Non-pigmented ciliary epithelial cell (primary cell): ENCODE results near the gene GAMT.
"Not testable (repeated sequence)": the region's sequence is repeated elsewhere in the genome, so short reads cannot be mapped to it uniquely, and the experiment has no call there.

Source experiments
- DNase-seq: peaks from one replicate; pipeline ENCODE4 v3.0.0-alpha.2; 2010; ENCODE audit warnings: low read depth

The GAMT gene

DNA sequence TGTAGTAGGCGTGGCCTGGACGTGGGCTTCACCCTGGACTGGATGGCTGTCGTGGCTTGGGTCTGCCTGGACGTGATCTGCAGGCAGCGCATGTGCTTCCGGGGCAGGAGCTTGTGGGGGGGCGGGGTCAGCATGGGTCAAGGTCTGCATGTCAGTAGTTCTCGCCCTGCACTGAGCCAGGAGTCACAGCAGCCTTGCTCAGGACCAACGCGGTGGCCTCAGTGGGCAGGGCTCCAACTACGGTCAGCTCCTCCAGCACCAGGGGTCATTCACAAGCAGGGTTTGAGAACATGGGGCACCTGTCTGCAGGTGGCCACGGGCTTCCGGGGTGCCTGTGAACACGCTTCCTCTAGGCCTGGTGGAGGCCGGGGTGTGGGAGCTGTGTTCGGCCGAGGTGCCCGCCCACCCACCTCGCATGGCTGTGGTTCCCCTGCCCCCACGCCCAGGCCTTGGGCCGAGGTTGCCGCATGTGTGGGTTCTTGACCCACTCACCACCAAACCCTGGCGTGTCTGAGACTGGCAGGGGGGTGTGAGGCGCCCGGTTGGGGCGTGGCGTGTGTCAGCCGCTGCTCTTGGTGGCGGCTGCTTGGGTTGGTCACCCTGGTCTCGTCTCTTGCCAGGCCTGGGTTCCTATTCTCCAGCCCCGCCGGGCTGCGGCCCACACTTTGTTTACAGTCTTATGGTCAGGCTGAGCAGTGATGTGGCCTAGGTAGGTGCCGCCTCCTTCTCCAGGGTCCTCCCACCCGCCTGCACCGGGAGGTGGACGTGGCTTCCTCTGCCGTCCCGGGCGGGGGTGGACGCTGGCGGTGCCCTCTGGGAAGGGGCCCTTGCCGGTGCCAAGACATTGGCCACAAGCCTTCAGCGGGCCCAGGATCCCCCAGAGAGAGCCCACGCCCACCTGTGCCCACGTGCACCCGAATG, 32.0 kb upstream of the GAMT start:
- DNase-seq, result no peak

DNA sequence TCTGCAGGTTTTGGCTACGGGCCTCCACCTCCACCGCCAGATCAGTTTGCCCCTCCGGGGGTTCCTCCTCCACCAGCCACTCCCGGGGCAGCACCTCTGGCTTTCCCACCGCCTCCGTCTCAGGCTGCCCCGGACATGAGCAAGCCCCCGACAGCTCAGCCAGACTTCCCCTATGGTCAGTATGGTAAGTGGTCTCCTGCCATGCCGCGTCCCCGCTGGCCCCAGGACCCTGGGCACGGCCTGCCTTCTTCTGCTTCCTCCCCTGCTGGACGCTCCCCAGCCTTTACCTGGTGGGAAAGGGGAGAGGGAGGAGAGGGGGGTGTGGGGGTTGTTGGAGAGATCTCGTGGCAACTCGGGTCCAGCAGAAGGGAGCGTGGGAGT, 31.2 kb upstream of the GAMT start:
- no peak for DNase-seq

DNA sequence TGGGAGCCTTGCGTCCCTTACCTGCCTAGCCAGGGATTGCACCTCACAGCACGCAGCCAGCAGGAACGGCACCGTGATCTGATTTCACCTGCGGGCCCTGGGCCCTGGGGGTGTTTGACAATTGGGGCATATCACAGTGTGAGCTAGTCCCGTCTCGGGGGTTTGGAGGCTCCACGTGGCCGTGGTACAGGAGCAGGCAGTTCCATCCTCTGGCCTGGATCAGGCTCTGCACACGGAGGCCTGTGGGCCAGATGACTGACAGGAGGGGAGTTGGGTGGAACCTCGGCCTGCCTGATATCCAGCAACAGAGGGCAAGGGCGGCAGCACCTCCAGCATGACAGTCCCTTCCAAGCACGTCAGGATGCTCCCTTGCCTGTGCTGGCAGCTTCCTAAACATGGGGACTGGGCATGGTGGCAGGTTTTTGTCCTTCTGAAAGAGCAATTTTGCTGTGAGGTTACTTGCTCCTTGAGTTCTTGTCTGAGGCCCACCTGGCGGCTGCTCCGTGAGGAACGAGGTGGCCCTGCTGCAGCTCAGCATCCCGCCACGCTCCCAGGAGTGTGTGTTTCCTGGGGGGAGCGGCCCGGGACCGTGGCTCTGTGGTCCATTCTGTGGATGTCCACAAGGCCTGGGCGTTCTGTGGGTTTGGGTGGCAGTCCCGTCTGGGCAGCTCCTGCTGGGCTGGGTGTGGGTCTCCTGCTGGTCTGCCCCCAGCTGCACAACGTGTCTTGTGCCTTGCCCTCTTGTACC, 30.6 kb upstream of the GAMT start:
- no peak for DNase-seq

DNA sequence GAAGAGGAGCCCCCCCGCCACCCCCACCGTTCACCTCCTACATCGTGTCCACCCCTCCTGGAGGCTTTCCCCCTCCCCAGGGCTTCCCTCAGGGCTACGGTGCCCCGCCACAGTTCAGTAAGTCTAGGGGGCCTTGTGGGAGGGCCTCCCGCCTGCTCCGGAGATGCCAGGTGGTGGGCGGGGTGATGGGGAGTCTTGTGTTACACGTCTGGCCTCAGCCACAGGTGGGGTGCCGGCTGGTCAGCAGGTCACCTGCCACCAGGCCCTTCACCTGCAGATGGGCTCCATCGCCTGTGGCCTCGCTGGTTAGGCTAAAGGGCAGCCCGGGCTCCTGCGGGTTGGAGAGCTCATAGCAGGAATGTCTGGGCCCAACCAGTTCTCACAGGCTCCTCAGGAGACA, 28.9 kb upstream of the GAMT start:
- DNase-seq, result no peak

DNA sequence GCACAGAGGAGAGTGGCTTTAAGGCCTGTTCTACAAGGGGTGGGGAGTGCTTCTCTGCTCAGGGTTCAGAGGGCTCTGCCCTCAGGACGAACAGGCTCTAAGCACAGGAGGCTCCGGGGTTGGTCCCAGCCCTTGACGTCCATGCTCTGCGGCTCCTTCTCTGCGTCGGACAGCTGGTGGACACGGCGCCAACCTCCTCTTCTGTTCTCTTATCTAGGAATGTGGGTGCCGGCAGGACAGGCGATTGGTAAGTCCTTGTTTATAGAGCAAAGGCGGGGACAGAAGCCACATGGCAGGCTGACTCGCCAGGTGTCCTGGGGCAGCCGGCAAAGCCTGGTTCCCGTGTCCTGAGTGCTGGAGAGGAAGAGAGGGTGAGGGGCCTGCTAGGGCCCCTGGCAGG, 28.4 kb upstream of the GAMT start:
- DNase-seq, result no peak

DNA sequence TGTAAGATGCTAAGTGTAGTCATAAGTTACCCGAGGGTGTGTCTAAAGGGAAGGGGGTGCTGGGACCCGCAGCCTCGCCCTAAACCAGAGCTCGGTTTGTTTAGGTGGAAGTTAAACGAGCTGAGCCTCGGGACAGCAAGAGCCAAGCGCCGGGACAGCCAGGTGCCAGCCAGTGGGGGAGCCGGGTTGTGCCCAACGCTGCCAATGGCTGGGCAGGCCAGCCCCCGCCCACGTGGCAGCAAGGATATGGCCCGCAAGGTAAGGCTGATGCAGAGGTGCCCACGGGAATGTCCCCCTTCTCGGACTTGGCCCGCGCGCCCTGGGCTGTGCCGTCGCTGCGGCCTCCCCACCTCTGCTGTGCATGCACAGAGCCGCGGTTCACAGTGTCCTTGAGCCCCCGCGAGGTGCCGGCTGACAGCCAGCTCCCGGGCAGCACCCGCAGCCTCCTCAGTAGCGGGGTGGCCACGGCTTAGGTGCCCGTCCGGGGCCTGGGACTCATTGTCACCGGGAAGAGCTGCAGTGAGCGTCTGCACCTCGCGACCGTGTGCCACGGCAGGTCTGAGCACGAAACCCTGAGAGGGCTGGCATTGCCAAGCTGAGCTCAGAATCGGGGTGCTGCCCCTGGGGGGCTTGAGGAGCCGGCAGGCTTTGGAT, 27.5 kb upstream of the GAMT start:
- DNase-seq, result no peak

DNA sequence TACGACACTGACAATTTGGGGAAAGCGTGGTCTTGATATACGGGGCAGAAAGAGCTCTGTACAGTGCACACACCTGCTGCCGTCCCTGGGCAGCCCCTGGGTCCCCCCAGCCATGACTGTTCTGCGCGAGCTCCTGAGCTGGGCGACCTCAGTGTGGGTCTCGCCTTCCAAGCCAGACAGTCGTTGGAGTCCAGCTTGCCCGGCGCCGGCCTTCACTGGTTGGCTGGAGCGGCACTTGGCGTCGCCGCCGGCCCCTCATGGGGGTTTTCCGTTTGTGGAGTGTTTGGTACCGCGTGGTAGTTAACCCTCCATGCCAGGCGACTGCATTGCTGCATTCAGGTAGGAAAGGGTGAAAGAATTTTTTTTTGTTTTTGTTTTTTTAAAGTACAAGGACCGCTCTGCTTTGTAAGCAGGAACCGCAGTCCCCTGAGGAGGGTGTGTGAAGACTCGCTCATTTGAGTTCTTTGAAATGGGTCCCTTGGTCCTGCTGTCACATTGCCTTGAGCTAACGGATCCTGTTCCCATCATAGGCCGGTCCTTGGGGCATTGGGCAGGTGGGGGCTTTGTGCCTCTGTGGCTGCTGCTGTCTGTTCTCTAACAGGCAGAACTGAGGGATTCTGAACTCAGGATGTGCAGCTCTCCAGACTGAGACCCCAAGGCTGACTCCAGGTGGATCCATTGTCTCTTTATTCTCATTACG, 26.0 kb upstream of the GAMT start:
- no peak for DNase-seq

DNA sequence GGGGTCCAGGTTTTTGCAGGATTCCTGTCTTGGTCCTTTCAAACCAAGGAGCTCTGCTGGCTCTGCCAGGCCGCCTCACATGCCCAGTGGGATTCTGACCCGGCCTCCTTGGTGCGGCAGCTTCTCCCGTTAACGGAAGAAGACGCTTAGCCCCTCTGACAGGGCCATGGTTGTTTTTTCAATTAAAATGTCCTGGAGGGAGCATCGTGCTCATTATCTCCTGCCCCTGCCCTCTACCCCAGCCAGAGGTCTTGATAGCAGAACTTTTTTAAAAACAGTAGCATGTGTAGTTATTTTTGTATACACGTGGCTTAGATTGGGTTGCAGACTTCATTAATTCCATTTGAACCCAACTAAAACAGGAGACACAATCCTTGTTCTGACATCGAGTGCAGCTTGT, 25.4 kb upstream of the GAMT start:
- no peak for DNase-seq

DNA sequence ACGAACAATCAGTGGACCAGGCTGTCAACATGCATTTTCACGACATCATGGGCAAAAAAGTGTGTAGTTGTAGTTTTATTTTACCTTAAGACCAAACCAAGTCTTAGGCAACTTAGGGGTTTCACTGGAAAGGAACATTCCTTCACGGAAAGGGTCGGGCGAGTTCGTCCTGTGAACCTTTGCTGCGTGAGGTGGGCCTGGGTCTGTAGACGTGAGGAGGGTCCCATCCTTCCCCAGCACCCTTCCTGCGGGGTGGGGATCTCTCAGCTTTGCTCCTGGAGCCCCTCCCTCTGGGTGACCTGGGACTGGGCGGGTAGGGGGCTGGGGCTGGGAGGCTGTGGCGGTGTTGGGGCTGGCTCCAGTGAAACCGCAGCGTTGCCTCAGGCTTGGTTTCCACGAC, 24.6 kb upstream of the GAMT start:
- DNase-seq, result no peak

DNA sequence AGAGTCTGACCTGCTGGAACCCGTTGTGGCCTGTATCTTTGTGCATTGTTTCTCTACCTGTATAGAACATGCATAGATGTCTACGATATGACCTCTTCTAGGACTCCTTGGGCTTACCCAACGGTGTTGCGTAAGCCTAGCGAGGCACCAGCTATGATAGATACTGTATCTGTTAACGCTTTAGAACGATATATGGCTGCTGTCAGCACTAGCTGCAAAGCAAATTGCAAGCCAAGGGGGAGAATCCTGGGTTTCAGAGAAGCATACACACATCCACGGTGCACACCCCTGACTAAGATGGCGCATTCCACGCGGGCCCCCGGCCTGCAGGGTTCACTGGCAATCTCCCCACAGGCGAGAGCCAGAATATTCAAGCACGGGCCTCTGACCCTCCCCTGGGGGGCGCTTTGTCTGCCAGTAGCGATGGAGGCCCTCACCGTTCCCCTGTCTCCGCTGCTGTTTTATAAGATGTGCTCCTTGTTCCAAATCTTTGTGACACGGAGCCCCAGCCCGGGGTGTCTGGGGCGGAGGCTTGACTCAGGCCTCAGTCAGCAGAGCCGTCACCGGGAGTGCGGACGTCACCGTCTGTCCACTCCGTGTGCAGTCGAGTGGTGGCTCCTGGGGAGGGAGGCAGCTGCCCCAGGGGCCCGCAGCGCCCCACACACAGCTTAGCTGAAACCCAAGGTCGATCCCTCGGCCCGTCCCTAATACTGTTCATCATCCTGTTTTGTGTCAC, 23.9 kb upstream of the GAMT start:
- DNase-seq, result no peak

DNA sequence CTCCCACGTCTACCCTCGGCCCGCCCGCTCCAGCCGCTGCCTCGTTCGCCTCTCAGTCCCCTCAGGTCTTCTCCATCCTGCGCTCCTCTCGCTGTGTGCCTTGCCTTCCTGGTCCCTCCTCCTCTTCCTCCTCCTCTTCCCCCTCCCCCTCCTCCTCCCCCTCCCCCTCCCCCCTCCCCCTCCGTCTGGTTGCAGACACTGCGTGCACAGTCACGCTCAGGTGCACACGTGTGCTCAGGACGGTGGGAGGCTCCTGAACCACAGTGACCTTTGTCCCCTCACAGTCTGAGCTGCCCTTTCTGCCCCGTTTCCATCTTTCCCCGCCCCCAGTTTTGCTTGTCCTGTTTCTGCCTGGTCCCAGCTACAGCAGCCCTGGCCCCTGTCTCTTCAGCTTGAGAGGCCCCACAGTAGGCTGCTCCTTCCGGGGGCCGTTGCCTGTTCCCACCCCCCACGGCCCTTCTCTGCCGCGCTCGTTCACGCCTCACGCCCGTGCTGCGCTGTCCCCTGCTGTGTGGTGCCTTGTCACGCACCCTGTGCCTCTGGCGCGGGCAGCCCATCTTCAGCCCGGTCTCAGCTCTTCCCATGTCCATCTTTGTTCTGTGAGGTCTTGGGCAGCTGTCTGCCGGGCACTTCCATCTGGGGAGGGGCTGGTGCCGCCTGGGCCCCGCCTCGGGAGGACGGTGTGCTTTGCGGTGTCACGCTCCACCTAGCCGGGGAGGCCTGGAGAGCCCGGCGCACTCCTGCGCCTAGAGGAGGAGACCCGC, 23.0 kb upstream of the GAMT start:
- DNase-seq, result no peak

DNA sequence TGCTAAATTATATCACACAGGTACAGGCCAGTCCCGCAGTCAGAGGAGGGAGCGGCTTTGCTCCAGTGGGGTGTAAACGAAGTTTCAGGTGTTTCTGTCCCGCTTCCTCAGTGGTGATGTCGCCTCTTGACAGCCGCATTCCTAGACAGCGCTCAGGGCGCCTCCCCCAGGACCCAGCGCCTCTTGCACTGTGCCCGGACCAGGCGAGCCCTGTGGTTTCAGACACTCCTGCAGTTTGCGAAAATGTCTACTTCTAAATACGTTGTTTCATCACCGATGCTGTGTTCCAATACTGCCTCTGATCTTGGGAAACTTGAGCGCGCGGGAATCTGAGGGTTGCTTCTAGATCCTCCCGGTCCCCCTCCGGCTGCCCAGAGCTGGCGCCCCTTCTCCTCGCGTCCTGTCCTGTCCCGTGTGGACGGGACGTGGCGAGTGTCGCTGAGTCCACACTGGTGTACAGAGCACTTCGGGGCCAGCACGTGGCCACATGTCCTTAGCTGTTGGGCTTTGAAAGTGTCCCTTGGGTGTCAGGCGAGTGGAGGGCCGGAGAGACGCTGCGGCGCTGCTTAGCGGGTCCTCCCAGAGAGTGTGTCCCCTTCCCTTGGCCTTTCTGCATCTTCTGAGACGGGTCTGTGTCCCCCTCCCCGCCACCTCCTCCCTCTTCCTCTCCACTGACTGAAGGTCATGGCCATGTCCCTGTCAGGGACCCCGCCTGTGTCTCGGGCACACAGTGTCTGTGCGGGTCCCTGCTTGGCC, 22.3 kb upstream of the GAMT start:
- DNase-seq, result no peak

DNA sequence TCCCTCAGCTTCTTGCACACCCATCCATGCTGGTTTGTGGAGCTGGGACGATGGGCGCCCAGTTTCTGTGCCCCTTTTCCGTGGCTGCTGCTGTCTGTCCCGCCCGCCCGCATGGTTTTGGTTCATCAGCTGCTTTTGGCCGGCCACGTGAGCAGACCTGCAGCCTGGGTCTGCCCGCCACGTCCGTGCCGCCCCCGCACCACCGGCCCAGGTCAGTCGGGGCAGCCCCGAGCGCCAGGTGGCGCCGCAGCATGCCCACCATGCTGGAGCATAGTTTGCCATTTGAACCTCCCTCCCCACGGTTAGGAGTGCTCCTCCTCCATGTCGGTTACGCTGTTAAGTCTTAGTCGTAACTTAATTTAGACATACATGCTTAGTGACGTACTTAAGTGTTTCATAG, 21.6 kb upstream of the GAMT start:
- no peak for DNase-seq

DNA sequence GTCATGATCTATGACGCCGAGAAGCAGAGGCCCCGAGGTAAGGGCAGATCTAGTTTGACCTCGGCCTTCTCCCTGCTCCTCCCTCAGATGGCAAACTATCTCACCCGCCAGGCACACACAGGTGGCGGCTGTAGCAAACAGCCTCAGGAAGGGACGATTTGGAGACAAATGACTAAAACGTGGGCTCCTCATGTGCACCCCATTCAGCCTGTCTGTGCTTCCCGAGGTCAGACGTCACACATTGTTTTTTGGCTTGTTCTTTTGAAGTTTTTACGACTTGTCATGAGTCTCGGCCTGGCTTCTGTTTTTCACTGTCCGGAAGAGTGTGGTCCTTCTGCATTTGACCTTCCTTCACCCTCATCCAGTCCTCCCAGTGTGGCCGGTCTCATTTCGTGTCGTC, 21.0 kb upstream of the GAMT start:
- no peak for DNase-seq

DNA sequence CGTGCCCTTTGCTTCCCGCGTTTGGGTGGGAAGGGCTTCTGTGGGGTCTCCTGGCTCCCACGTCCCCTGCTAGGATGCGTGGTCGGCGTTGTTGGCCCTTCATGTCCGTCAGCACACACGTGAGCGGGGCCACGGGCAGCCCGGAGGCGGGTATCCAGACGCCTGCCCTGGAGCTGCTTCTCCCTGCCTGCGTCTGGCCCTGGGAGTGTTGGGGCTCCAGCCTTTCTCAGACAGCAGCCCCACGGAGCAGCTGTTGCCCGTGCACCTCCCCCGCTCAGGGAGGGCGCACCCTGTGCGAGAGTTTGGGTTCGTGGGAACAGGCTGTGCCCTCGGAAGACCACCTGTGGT, 20.6 kb upstream of the GAMT start:
- no peak for DNase-seq

DNA sequence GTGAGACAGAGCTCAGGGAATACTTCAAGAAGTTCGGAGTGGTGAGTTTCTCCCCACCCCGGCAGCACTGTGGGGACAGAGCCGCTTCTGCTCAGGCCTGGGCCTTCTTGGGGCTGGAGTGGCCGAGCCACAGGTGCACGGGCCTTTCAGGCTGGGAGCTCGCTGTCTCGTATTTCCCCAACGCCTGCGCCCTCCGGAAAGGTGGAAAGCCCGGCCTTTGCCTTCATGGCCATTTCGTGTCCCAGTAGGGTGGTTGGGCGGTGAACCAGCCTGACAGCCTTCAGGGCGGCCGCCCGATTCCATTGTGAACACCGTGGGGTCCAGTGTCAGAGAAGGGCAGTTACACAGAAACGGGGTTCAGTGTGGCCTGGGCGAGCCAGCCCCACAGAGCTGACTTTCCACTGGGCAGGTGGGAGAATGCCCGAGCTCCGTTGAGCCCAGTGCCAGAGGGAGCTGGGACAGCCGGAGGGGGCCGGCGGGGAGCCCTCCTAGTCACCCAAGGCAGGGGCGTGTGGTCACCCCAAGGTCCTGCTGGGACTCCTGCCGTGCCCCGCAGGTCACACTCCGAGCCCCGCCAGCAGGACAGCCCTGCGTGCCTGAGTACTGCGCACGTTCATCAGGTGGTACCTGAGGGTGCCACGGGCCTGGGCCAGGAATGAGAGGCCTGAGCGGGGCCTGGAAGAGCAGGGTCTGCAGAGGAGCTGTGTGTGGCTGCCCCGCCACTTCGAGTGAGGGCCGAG, 20.0 kb upstream of the GAMT start:
- no peak for DNase-seq

DNA sequence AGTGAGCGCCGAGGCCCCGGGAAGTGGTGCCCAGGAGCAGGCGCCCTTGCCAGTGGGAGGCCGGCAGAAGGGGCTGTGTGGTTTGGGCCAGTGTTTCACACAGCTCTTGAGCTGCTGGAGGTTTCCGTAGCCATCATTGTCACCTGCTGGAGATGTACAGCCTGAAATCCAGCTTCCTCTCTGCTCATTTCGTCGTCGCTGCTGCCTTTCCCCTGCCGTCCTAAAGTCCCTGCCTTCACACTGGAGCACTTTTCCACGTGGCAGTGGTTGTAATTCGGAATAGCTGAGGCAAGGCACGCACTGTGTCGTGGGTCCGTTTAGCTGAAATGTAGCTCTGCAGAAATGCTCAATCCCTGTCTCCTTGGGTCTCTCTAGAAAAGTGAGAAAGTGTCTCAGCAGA, 19.2 kb upstream of the GAMT start:
- no peak for DNase-seq

DNA sequence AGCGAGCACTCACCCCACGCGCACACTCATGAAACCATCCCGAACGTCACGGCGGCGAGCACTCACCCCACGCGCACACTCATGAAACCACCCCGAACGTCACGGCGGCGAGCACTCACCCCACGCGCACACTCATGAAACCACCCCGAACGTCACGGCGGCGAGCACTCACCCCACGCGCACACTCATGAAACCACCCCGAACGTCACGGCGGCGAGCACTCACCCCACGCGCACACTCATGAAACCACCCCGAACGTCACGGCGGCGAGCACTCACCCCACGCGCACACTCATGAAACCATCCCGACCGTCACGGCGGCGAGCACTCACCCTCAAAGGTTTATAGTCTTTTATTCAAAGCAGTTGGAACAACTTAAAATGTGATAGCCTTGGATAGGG, 18.7 kb upstream of the GAMT start:
- not testable (repeated sequence) for DNase-seq

DNA sequence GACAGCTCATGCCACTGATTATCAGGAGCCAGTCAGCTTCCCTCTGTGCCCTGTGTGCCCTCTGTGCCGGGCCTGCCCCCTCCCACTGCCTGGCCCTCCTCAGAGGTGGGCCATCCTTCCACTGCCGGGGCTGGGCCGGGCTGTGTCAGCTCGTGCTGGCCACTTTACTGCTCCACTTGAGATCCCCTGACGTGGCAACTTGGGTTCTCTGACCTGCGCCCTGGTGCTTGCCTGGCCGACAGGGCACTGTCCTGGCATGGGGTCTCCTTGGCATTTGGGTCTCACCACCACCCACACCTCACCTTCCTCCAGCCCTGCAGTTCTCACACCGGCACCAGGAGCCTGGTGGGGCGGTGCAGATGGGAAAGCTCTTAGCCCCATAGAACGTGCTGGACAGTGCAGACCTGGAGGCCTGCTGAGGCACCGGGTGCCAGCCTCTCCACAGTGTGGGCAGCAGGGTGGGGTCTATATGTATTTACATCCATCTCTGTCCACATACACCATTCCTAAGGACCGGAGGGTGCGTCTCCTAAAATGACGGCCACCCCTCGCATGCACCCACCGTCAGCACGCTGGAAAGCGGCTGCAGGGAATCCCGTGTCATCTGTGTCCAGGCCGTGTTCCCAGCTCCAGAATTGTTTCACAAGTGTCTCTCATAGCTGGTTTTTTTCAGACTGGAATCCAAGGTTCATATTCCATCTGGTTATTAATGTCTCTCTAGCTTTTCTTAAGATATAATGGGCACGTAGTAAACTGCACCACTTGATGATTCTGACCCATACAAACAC, 17.8 kb upstream of the GAMT start:
- no peak for DNase-seq
